ENCODE results near the gene COX18.

The COX18 gene

GRCh38 chr4:73069338-73070073 lies at the start of gene COX18:
Gene COX18, minus strand, starts transcription at chr4:73069716. Its CDS starts 67 bp downstream, at chr4:73069649.
- DNase-seq (ENCODE audit: low read depth), result peak; percentile 94
- no peak for TF ChIP-seq CTCF (IDR thresholded peaks at IDR 0.05; ENCODE audit: control insufficient read depth, insufficient read depth, low read depth, low read length, missing control alignments)
- H3K4me3 ChIP-seq (ENCODE audit: control insufficient read depth, low read depth, low read length), result peak within 1 kb of the TSS; percentile 84

GRCh38 chr4:73109493-73109892 lies 40.0 kb upstream of the COX18 start:
- H3K4me3 ChIP-seq (ENCODE audit: control insufficient read depth, low read depth, low read length), result no peak overlapping the region
- no peak for DNase-seq (ENCODE audit: low read depth)
- TF ChIP-seq CTCF (IDR thresholded peaks at IDR 0.05; ENCODE audit: control insufficient read depth, insufficient read depth, low read depth, low read length, missing control alignments), result no peak

GRCh38 chr4:73104695-73105094 lies 35.2 kb upstream of the COX18 start:
- TF ChIP-seq CTCF (IDR thresholded peaks at IDR 0.05; ENCODE audit: control insufficient read depth, insufficient read depth, low read depth, low read length, missing control alignments), result no peak
- no peak overlapping the region for H3K4me3 ChIP-seq (ENCODE audit: control insufficient read depth, low read depth, low read length)
- no peak for DNase-seq (ENCODE audit: low read depth)

GRCh38 chr4:73103799-73104503 lies 34.4 kb upstream of the COX18 start:
- TF ChIP-seq CTCF (IDR thresholded peaks at IDR 0.05; ENCODE audit: control insufficient read depth, insufficient read depth, low read depth, low read length, missing control alignments), result no peak
- H3K4me3 ChIP-seq (ENCODE audit: control insufficient read depth, low read depth, low read length), result no peak overlapping the region
- DNase-seq (ENCODE audit: low read depth), result no peak

GRCh38 chr4:73099143-73099542 lies 29.6 kb upstream of the COX18 start:
- DNase-seq (ENCODE audit: low read depth), result no peak
- no peak overlapping the region for H3K4me3 ChIP-seq (ENCODE audit: control insufficient read depth, low read depth, low read length)
- TF ChIP-seq CTCF (IDR thresholded peaks at IDR 0.05; ENCODE audit: control insufficient read depth, insufficient read depth, low read depth, low read length, missing control alignments), result no peak

GRCh38 chr4:73098713-73099112 lies 29.2 kb upstream of the COX18 start:
- no peak for DNase-seq (ENCODE audit: low read depth)
- no peak for TF ChIP-seq CTCF (IDR thresholded peaks at IDR 0.05; ENCODE audit: control insufficient read depth, insufficient read depth, low read depth, low read length, missing control alignments)
- H3K4me3 ChIP-seq (ENCODE audit: control insufficient read depth, low read depth, low read length), result no peak overlapping the region

Data from AG09309 (cell line).